ENCODE data around the gene SEC22C.

SEC22C gene

DNA sequence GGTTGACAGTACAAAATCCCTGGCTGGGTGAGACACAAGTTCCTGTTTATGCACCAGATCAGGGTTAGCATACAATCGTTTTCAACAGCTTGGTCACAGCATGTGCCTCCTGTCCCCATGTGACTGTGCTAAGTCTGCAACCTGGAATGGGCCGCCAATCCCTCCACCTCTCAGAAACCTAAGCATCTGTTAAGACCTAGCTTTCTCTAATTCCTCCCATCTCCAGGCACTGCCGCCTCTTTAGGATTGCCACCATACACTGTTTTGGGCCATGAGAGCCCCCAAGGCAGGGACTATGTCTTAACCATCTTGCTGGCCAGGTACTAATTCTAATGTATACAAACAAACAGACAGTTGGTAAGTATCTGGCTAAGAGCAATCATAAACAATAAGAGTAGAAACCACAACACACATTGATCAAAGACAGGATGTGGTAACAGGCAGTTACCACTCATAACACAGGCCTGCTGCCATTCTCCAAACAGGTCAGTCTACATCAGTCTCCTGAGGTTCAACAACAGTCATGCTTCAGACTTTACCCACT lies 25.6 kb downstream of the SEC22C start:
- H3K9me3 ChIP-seq (ENCODE audit: insufficient read depth, low read depth, low read length): no peaks in the 10 kb centered on the region
- DNase-seq: no peak

DNA sequence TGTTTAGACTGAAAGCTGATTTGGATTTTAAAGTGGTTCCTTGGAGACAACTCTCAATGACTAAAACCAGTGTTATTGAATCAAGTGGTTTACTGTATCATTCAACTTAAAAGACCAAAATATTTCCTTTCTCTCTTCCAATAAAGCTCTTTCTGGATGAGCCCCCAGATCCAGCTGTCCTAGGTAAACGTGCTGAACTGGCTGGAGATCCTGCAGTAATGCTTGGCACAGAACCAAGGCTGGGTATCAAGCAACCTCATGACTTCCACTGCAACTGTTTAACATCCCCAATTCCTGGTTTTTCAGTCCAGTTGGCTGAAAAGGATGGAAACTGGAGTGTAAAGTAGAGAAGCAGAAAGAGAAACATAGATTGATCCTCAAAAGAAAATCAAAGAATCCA lies 28.9 kb downstream of the SEC22C start:
- no peaks in the 10 kb centered on the region for H3K9me3 ChIP-seq (ENCODE audit: insufficient read depth, low read depth, low read length)
- H3K79me2 ChIP-seq (ENCODE audit: control insufficient read depth, insufficient read depth, low read length, poor library complexity): no peaks in the 10 kb centered on the region
- H3K14ac ChIP-seq (ENCODE audit: low read length): no peak overlapping the region
- no peak overlapping the region for H4K91ac ChIP-seq (ENCODE audit: low read depth, low read length)
- H3K4me1 ChIP-seq (ENCODE audit: control insufficient read depth in 1 of 2, insufficient read depth in 2 of 2, low read length in 2 of 2): no peaks in the 10 kb centered on the region
- H3K4me3 ChIP-seq (ENCODE audit: low read depth, low read length): no peak overlapping the region
- no peak overlapping the region for H2BK12ac ChIP-seq (ENCODE audit: low read length)
- H3K23ac ChIP-seq (ENCODE audit: low read length): no peak overlapping the region
- no peak overlapping the region for H2AK5ac ChIP-seq (ENCODE audit: low read length)
- no peak overlapping the region for H3K4me2 ChIP-seq (ENCODE audit: low read length)
- H3K36me3 ChIP-seq (ENCODE audit: control insufficient read depth in 1 of 2, insufficient read depth in 2 of 2, low read length in 2 of 2): peaks cover 5 to 8% of the 10 kb centered on the region in 2 experiments
- H2BK120ac ChIP-seq (ENCODE audit: insufficient read depth, low read length, poor library complexity): no peak overlapping the region
- H3K9ac ChIP-seq (ENCODE audit: low read length): no peak overlapping the region
- H3K79me1 ChIP-seq (ENCODE audit: low read length): no peaks in the 10 kb centered on the region
- H2BK5ac ChIP-seq (ENCODE audit: low read depth, low read length, poor library complexity): no peak overlapping the region
- H2AFZ ChIP-seq (ENCODE audit: insufficient read depth, low read length, poor library complexity): no peak overlapping the region
- H3K4ac ChIP-seq (ENCODE audit: low read depth, low read length): no peak overlapping the region
- no peak overlapping the region for H3K27ac ChIP-seq (ENCODE audit: low read depth, low read length)
- DNase-seq: no peak
- no CpG with 5 or more reads among the region's 1 CpG for WGBS (ENCODE audit: extremely low coverage, insufficient coverage, insufficient read length)
- H4K8ac ChIP-seq (ENCODE audit: low read depth, low read length): no peak overlapping the region
- no peak overlapping the region for H4K12ac ChIP-seq (ENCODE audit: low read depth, low read length)
- H3K18ac ChIP-seq (ENCODE audit: low read length): no peak overlapping the region
- no peaks in the 10 kb centered on the region for H3K27me3 ChIP-seq (ENCODE audit: insufficient read depth, low read length)

More for the DNA sequence above, 25.6 kb downstream of the SEC22C start:
- no peak overlapping the region for H2AK5ac ChIP-seq (ENCODE audit: low read length)
- no CpG with 5 or more reads among the region's 3 CpGs for WGBS (ENCODE audit: extremely low coverage, insufficient coverage, insufficient read length)
- H3K4me3 ChIP-seq (ENCODE audit: low read depth, low read length): no peak overlapping the region
- no peaks in the 10 kb centered on the region for H3K79me1 ChIP-seq (ENCODE audit: low read length)
- H3K18ac ChIP-seq (ENCODE audit: low read length): no peak overlapping the region
- H3K14ac ChIP-seq (ENCODE audit: low read length): no peak overlapping the region
- no peak overlapping the region for H3K27ac ChIP-seq (ENCODE audit: low read depth, low read length)
- no peak overlapping the region for H3K9ac ChIP-seq (ENCODE audit: low read length)
- H4K12ac ChIP-seq (ENCODE audit: low read depth, low read length): no peak overlapping the region
- H2AFZ ChIP-seq (ENCODE audit: insufficient read depth, low read length, poor library complexity): no peak overlapping the region
- H3K79me2 ChIP-seq (ENCODE audit: control insufficient read depth, insufficient read depth, low read length, poor library complexity): no peaks in the 10 kb centered on the region
- no peak overlapping the region for H3K23ac ChIP-seq (ENCODE audit: low read length)
- no peak overlapping the region for H3K4me2 ChIP-seq (ENCODE audit: low read length)
- H4K91ac ChIP-seq (ENCODE audit: low read depth, low read length): no peak overlapping the region
- H3K36me3 ChIP-seq (ENCODE audit: control insufficient read depth in 1 of 2, insufficient read depth in 2 of 2, low read length in 2 of 2): peaks cover 9 to 10% of the 10 kb centered on the region in 2 experiments
- no peak overlapping the region for H2BK12ac ChIP-seq (ENCODE audit: low read length)
- no peaks in the 10 kb centered on the region for H3K27me3 ChIP-seq (ENCODE audit: insufficient read depth, low read length)
- no peaks in the 10 kb centered on the region for H3K4me1 ChIP-seq (ENCODE audit: control insufficient read depth in 1 of 2, insufficient read depth in 2 of 2, low read length in 2 of 2)
- H3K4ac ChIP-seq (ENCODE audit: low read depth, low read length): no peak overlapping the region
- no peak overlapping the region for H2BK5ac ChIP-seq (ENCODE audit: low read depth, low read length, poor library complexity)
- H2BK120ac ChIP-seq (ENCODE audit: insufficient read depth, low read length, poor library complexity): no peak overlapping the region
- no peak overlapping the region for H4K8ac ChIP-seq (ENCODE audit: low read depth, low read length)

DNA sequence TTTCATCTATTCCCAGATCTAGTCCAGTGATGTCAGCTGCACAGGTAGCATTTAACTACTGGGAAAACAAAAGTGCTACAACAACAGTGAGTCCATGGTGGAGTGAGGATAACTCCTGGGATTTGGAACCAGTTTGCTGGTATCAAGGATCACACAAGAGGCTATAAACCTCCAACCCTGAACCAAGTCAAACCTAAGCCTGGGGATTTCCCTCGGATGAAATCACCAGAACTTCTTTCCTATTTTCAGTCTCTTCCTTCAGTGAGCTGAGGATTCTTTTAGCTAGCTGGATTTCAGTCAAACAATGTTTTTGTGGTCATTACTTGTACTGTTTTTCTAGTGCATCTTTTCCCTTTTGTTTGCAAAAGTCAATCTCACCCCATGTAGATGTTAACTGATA lies 31.5 kb downstream of the SEC22C start:
- Histone ChIP-seq H3K27ac (ENCODE audit: low read depth, low read length) (no peak overlapping the region), H3K79me1 (ENCODE audit: low read length) (no peaks in the 10 kb centered on the region), H3K36me3 (ENCODE audit: control insufficient read depth in 1 of 2, insufficient read depth in 2 of 2, low read length in 2 of 2) (peaks cover 2 to 5% of the 10 kb centered on the region in 2 experiments), H3K18ac (ENCODE audit: low read length) (no peak overlapping the region), H3K4ac (ENCODE audit: low read depth, low read length) (no peak overlapping the region), H2BK12ac (ENCODE audit: low read length) (no peak overlapping the region), H3K79me2 (ENCODE audit: control insufficient read depth, insufficient read depth, low read length, poor library complexity) (no peaks in the 10 kb centered on the region), H4K91ac (ENCODE audit: low read depth, low read length) (no peak overlapping the region), H3K27me3 (ENCODE audit: insufficient read depth, low read length) (no peaks in the 10 kb centered on the region), H3K14ac (ENCODE audit: low read length) (no peak overlapping the region), H2BK120ac (ENCODE audit: insufficient read depth, low read length, poor library complexity) (no peak overlapping the region), H3K4me1 (ENCODE audit: control insufficient read depth in 1 of 2, insufficient read depth in 2 of 2, low read length in 2 of 2) (peaks cover 0 to 1% of the 10 kb centered on the region in 2 experiments), H3K23ac (ENCODE audit: low read length) (no peak overlapping the region), H3K9ac (ENCODE audit: low read length) (no peak overlapping the region), H3K4me3 (ENCODE audit: low read depth, low read length) (no peak overlapping the region), H2AK5ac (ENCODE audit: low read length) (no peak overlapping the region), H2AFZ (ENCODE audit: insufficient read depth, low read length, poor library complexity) (no peak overlapping the region), H2BK5ac (ENCODE audit: low read depth, low read length, poor library complexity) (no peak overlapping the region), H4K8ac (ENCODE audit: low read depth, low read length) (no peak overlapping the region), H3K4me2 (ENCODE audit: low read length) (no peak overlapping the region), H3K9me3 (ENCODE audit: insufficient read depth, low read depth, low read length) (no peaks in the 10 kb centered on the region), H4K12ac (ENCODE audit: low read depth, low read length) (no peak overlapping the region)
- no CpG with 5 or more reads among the region's 1 CpG for WGBS (ENCODE audit: extremely low coverage, insufficient coverage, insufficient read length)
- DNase-seq: no peak

DNA sequence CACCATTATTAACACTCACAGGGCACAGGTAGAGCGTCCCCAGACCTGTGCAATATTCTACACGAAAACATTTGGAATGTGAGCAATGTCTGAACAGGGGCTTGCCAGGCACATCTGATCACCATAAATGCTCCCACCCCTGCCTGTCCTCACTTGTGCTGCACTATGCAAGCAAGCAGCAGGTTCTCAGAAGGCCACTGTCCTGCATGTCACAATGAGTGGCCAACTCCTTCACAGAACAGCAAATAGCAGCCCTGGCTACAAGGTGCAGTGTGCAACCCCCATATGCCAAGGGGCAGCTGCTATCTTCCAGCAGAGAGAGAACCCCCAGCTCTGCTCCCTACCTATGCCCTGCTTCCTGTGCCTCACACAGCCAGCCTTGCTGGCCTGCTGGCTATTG lies 32.6 kb downstream of the SEC22C start:
- Histone ChIP-seq H2BK12ac (ENCODE audit: low read length) (no peak overlapping the region), H3K4me2 (ENCODE audit: low read length) (no peak overlapping the region)
- no CpG with 5 or more reads among the region's 2 CpGs for WGBS (ENCODE audit: extremely low coverage, insufficient coverage, insufficient read length)

More for the DNA sequence above, 32.6 kb downstream of the SEC22C start:
- H3K4ac ChIP-seq (ENCODE audit: low read depth, low read length): no peak overlapping the region
- peaks cover 2 to 5% of the 10 kb centered on the region in 2 experiments for H3K36me3 ChIP-seq (ENCODE audit: control insufficient read depth in 1 of 2, insufficient read depth in 2 of 2, low read length in 2 of 2)
- no peak overlapping the region for H3K18ac ChIP-seq (ENCODE audit: low read length)
- H3K4me3 ChIP-seq (ENCODE audit: low read depth, low read length): no peak overlapping the region
- no peak overlapping the region for H2AFZ ChIP-seq (ENCODE audit: insufficient read depth, low read length, poor library complexity)
- no peak overlapping the region for H2BK120ac ChIP-seq (ENCODE audit: insufficient read depth, low read length, poor library complexity)
- H3K27ac ChIP-seq (ENCODE audit: low read depth, low read length): no peak overlapping the region
- no peaks in the 10 kb centered on the region for H3K9me3 ChIP-seq (ENCODE audit: insufficient read depth, low read depth, low read length)
- no peak overlapping the region for H2AK5ac ChIP-seq (ENCODE audit: low read length)
- H2BK5ac ChIP-seq (ENCODE audit: low read depth, low read length, poor library complexity): no peak overlapping the region
- peaks cover 4 to 5% of the 10 kb centered on the region in 2 experiments for H3K4me1 ChIP-seq (ENCODE audit: control insufficient read depth in 1 of 2, insufficient read depth in 2 of 2, low read length in 2 of 2)
- H3K14ac ChIP-seq (ENCODE audit: low read length): no peak overlapping the region
- H4K12ac ChIP-seq (ENCODE audit: low read depth, low read length): no peak overlapping the region
- DNase-seq: no peak
- no peak overlapping the region for H3K9ac ChIP-seq (ENCODE audit: low read length)
- H3K27me3 ChIP-seq (ENCODE audit: insufficient read depth, low read length): no peaks in the 10 kb centered on the region
- no peaks in the 10 kb centered on the region for H3K79me1 ChIP-seq (ENCODE audit: low read length)
- no peaks in the 10 kb centered on the region for H3K79me2 ChIP-seq (ENCODE audit: control insufficient read depth, insufficient read depth, low read length, poor library complexity)
- H4K91ac ChIP-seq (ENCODE audit: low read depth, low read length): no peak overlapping the region
- H3K23ac ChIP-seq (ENCODE audit: low read length): no peak overlapping the region
- H4K8ac ChIP-seq (ENCODE audit: low read depth, low read length): no peak overlapping the region

All from trophoblast cell (in vitro differentiated cells and primary cell).